Vagina (tissue), 2 donors: ENCODE measurements around the gene ATF7. TPM values are rescaled to one million over a fixed set of nuclear protein-coding genes. Genes with fewer than 3 reads are reported as not detected.

ENCODE experiments used
- DNase-seq, 2 donors: peaks; one replicate each; pipeline ENCODE4 v3.0.0-alpha.2; 2017; ENCODE audit errors: extremely low spot score in 2 of 2
- H3K27ac ChIP-seq: fragments of 200-600 bp; sonication (generic); one replicate; pipeline ENCODE4 v1.5.1; 2019
- H3K27me3 ChIP-seq: fragments of 200-600 bp; sonication (generic); one replicate; pipeline ENCODE4 v1.5.1; 2019
- H3K36me3 ChIP-seq, 2 donors: fragments of 200-600 bp; sonication (generic); one replicate each; pipeline ENCODE4 v1.5.1; 2017 to 2019
- H3K4me1 ChIP-seq: fragments of 200-600 bp; sonication (generic); one replicate; pipeline ENCODE4 v1.5.1; 2019
- H3K4me3 ChIP-seq, 2 donors: fragments of 200-600 bp; sonication (generic); 1 replicate in 1 of 2; 2 replicates in 1 of 2; pipeline ENCODE4 v1.5.1; 2016 to 2019
- H3K9me3 ChIP-seq: fragments of 200-600 bp; sonication (generic); one replicate; pipeline ENCODE4 v1.5.1; 2019
- CTCF ChIP-seq, 3 experiments: fragments of 450-650 bp in 2 of 3; fragments of 200-600 bp in 1 of 3; sonication (generic) in 1 of 3; IDR thresholded peaks; one replicate each; pipeline ENCODE4 v1.5.1; 2017 to 2019; ENCODE audit warnings: antibody characterized with exemption in 3 of 3, mild to moderate bottlenecking in 2 of 3, moderate library complexity in 2 of 3
- POLR2A ChIP-seq, 2 donors: fragments of 450-650 bp; IDR thresholded peaks; one replicate each; pipeline ENCODE4 v1.6.1; 2017; ENCODE audit warnings: antibody characterized with exemption in 2 of 2, mild to moderate bottlenecking in 2 of 2, moderate library complexity in 2 of 2
- POLR2AphosphoS5 ChIP-seq, 2 donors: sonication (generic); formaldehyde crosslinking; IDR thresholded peaks; one replicate each; pipeline ENCODE4 v1.9.0; 2017; ENCODE audit warnings: antibody characterized with exemption in 2 of 2, mild to moderate bottlenecking in 2 of 2, low read depth in 1 of 2; ENCODE audit not compliant: insufficient read depth in 1 of 2
- intact Hi-C: fragments of 100-400 bp; cut with DNase I; formaldehyde crosslinking; loops from one replicate; pipeline ENCODE4 v1.15.1; 2023
- total RNA-seq: library from RNA; depleted of rRNA; stranded (reverse); fragments of >200 nt; gene quantifications from one replicate; pipeline ENCODE4 v1.2.3, GENCODE V29; 2016

ATF7 gene
- total RNA-seq, 1 donor from 2014 or later, result 34.9 TPM

DNA sequence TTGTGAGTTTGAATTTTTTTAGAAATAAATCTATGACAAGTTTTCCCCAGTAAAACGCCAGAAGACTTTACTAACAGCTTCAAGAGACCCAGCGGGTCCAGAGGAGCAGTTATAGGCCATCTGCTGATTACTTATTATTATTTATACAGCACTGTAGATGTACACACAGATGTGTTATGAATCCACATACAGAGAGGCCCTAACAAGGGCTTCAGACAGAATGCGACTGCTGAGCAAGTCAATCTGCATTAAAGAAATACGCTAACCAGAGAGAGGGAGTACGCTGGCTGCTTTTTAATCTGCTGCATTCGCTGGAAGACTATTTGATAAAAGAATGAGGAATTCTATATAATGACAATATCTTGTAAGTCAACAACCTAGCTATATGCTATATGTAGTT is 32.5 kb downstream of the ATF7 start:
- no peak for TF ChIP-seq POLR2AphosphoS5 (IDR thresholded peaks at IDR 0.05; ENCODE audit: insufficient read depth in 1 of 2, low read depth in 1 of 2)
- intact Hi-C loops, result no loop called here
- Histone ChIP-seq H3K27ac (no peak overlapping the region), H3K9me3 (no peaks in the 10 kb centered on the region), H3K36me3 (no peaks in the 10 kb centered on the region), H3K27me3 (no peaks in the 10 kb centered on the region), H3K4me1 (peaks cover 48% of the 10 kb centered on the region), H3K4me3 (no peak overlapping the region)
- DNase-seq, result no peak

- no peak for DNase-seq
- Histone ChIP-seq H3K36me3 (no peaks in the 10 kb centered on the region), H3K27me3 (no peaks in the 10 kb centered on the region), H3K27ac (no peak overlapping the region), H3K4me3 (no peak overlapping the region), H3K4me1 (peaks cover 48% of the 10 kb centered on the region), H3K9me3 (no peaks in the 10 kb centered on the region)
- intact Hi-C loops, result no loop called here
- TF ChIP-seq CTCF (IDR thresholded peaks at IDR 0.05) (no peak), POLR2A (IDR thresholded peaks at IDR 0.05) (no peak), POLR2AphosphoS5 (IDR thresholded peaks at IDR 0.05; ENCODE audit: insufficient read depth in 1 of 2, low read depth in 1 of 2) (no peak)
Observed at GRCh38 chr12:53593031-53593430, 33.2 kb downstream of the ATF7 start.

DNA sequence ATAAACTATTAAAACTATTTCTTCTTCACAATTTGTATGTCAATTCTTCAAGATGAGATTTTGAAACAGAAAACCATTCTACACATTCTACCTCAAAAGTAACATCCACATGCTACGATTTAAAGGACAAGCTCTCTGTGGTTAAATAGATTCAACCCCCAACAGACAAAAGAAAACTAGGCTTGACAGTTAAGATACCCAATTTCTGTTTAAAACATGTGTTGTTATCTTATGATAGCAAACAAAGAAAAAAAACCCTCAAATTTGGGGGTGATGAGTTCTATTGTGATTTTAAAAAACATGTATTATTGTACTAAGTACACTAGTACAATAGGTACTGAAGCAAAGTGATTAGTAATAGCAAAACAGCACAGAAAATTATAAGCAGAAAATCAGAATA is 33.8 kb downstream of the ATF7 start:
- intact Hi-C loops, result no loop called here
- H3K4me1 ChIP-seq, result peaks cover 47% of the 10 kb centered on the region
- no peaks in the 10 kb centered on the region for H3K36me3 ChIP-seq
- TF ChIP-seq POLR2AphosphoS5 (IDR thresholded peaks at IDR 0.05; ENCODE audit: insufficient read depth in 1 of 2, low read depth in 1 of 2) (no peak), CTCF (IDR thresholded peaks at IDR 0.05) (no peak), POLR2A (IDR thresholded peaks at IDR 0.05) (no peak)
- no peaks in the 10 kb centered on the region for H3K27me3 ChIP-seq
- H3K9me3 ChIP-seq, result no peaks in the 10 kb centered on the region
- no peak for DNase-seq
- H3K4me3 ChIP-seq, result no peak overlapping the region
- no peak overlapping the region for H3K27ac ChIP-seq

DNA sequence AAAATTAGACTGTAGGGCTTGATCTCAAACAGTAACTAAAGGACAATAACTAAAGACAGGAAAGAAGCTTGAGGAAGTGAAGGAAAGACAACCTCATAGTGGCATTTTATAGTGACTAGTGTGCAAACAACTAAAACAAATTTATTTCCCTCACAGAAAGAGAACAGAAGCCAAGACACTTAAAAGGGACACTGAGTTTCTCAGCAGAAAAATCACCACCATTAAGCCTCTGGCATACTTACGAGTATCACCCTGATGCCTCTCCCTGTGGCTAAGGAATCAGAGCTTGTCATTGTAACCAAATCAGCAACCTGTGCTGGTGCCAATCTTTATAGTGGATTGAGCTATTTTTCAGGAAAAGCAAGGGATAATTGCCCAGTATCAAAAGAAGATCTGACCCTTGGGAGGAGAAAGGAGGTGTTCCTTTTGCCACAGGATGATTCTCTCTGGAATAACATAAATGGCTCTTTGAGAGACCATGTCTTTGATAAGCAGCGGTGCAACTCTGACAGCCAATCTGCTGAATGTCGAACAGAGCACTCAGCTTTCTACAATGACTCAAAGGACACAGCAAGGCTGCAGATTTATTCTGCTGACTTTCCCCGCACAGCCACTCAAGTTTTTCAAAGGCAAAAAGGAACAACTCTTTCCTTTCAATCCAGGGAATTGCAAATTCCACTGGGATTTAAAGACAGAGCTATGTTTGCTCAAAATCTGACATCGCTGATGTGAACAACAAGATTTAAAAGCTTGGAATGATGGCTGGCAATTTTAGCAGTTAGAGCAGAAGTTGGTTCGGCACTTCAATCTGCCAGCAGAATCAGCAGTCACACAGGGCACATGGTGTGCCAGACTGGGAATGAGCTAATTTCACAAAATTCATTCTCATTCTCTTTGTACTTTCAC is 34.6 kb downstream of the ATF7 start:
- Histone ChIP-seq H3K27me3 (no peaks in the 10 kb centered on the region), H3K9me3 (no peaks in the 10 kb centered on the region), H3K4me3 (no peak overlapping the region), H3K4me1 (peaks cover 38% of the 10 kb centered on the region), H3K36me3 (no peaks in the 10 kb centered on the region), H3K27ac (no peak overlapping the region)
- intact Hi-C loops, result no loop called here
- no peak for TF ChIP-seq POLR2AphosphoS5 (IDR thresholded peaks at IDR 0.05; ENCODE audit: insufficient read depth in 1 of 2, low read depth in 1 of 2)
- no peak for DNase-seq

DNA sequence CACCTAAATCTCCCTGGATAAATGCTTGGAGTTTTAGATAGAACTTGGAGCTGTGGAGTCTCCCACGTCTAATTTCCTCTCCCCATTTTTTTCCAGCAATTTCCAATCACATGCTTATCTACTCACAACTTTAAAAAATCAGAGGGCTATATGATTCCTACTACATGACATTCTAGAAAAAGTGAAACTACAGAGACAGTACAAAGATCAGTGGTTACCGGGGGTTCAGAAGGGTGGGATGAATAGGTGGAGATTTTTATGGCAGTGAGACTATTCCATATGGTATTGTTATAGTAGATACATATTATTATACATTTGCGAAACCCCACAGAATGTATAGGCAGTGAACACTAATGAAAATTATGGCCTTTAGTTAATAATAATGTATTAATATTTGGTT is 35.5 kb downstream of the ATF7 start:
- no peaks in the 10 kb centered on the region for H3K27me3 ChIP-seq
- H3K4me1 ChIP-seq, result peaks cover 30% of the 10 kb centered on the region
- H3K9me3 ChIP-seq, result no peaks in the 10 kb centered on the region
- H3K4me3 ChIP-seq, result no peak overlapping the region
- no peak for DNase-seq
- no peak overlapping the region for H3K27ac ChIP-seq
- H3K36me3 ChIP-seq, result no peaks in the 10 kb centered on the region
- intact Hi-C loops, result no loop called here
- no peak for TF ChIP-seq POLR2A (IDR thresholded peaks at IDR 0.05)
- TF ChIP-seq POLR2AphosphoS5 (IDR thresholded peaks at IDR 0.05; ENCODE audit: insufficient read depth in 1 of 2, low read depth in 1 of 2), result no peak
- no peak for TF ChIP-seq CTCF (IDR thresholded peaks at IDR 0.05)

GRCh38 chr12:53589915-53590314 is 36.3 kb downstream of the ATF7 start:
- no peaks in the 10 kb centered on the region for H3K27me3 ChIP-seq
- intact Hi-C loops, result no loop called here
- H3K27ac ChIP-seq, result no peak overlapping the region
- H3K4me3 ChIP-seq, result no peak overlapping the region
- no peaks in the 10 kb centered on the region for H3K36me3 ChIP-seq
- H3K9me3 ChIP-seq, result no peaks in the 10 kb centered on the region
- H3K4me1 ChIP-seq, result peaks cover 23% of the 10 kb centered on the region
- TF ChIP-seq POLR2A (IDR thresholded peaks at IDR 0.05), result no peak
- TF ChIP-seq POLR2AphosphoS5 (IDR thresholded peaks at IDR 0.05; ENCODE audit: insufficient read depth in 1 of 2, low read depth in 1 of 2), result no peak
- TF ChIP-seq CTCF (IDR thresholded peaks at IDR 0.05), result no peak
- DNase-seq, result no peak
